Astrocyte (in vitro differentiated cells and primary cell): ENCODE results near the gene NCOA4. TPM values are rescaled to one million over a fixed set of nuclear protein-coding genes. Genes with fewer than 3 reads are reported as not detected.
"Not testable (repeated sequence)": the region's sequence is repeated elsewhere in the genome, so short reads cannot be mapped to it uniquely, and the experiment has no call there.

Source experiments
- DNase-seq: peaks from one replicate; pipeline ENCODE4 v3.0.0-alpha.2; 2010; ENCODE audit warnings: low read depth
- FAIRE-seq: peaks from 2 replicates; lab custom pipeline; 2011; peaks lifted over from hg19 to GRCh38; lab: Jason Lieb, UNC
- H2AFZ ChIP-seq: 2 replicates; pipeline ENCODE4 v1.6.0; 2012; ENCODE audit warnings: low read depth, low read length, inconsistent platforms
- H3K27ac ChIP-seq: 2 replicates; pipeline ENCODE4 v1.5.1; 2011; ENCODE audit warnings: low read depth, low read length, inconsistent platforms
- H3K27me3 ChIP-seq: 2 replicates; pipeline ENCODE4 v1.6.0; 2011; ENCODE audit warnings: low read length, inconsistent platforms; ENCODE audit not compliant: insufficient read depth
- H3K36me3 ChIP-seq: 2 replicates; pipeline ENCODE4 v1.5.1; 2011; ENCODE audit warnings: low read length, inconsistent platforms; ENCODE audit not compliant: insufficient read depth
- H3K4me1 ChIP-seq: 2 replicates; pipeline ENCODE4 v1.5.1; 2011; ENCODE audit warnings: low read length, inconsistent platforms; ENCODE audit not compliant: insufficient read depth
- H3K4me2 ChIP-seq: 2 replicates; pipeline ENCODE4 v1.6.0; 2012; ENCODE audit warnings: low read length, inconsistent platforms
- H3K4me3 ChIP-seq: 2 replicates; pipeline ENCODE4 v1.5.1; 2011; ENCODE audit warnings: low read depth, mild to moderate bottlenecking, low read length, inconsistent platforms; ENCODE audit not compliant: insufficient read depth
- H3K79me2 ChIP-seq: 2 replicates; pipeline ENCODE4 v1.6.0; 2012; ENCODE audit warnings: mild to moderate bottlenecking, low read length, inconsistent platforms; ENCODE audit not compliant: insufficient read depth
- H3K9ac ChIP-seq: 2 replicates; pipeline ENCODE4 v1.6.0; 2012; ENCODE audit warnings: mild to moderate bottlenecking, low read length, inconsistent platforms
- H3K9me3 ChIP-seq: 2 replicates; pipeline ENCODE4 v1.5.1; 2012; ENCODE audit warnings: low read depth, mild to moderate bottlenecking, low read length, inconsistent platforms; ENCODE audit not compliant: insufficient read depth
- H4K20me1 ChIP-seq: 2 replicates; pipeline ENCODE4 v1.6.0; 2012; ENCODE audit warnings: low read length, inconsistent platforms; ENCODE audit not compliant: insufficient read depth
- H3K27ac Mint-ChIP-seq: one replicate; pipeline ENCODE4 v1.8.0; 2021; ENCODE audit warnings: mild to moderate bottlenecking, mixed read lengths; ENCODE audit not compliant: unreplicated experiment
- H3K27me3 Mint-ChIP-seq: one replicate; pipeline ENCODE4 v1.8.0; 2021; ENCODE audit warnings: low read depth, mixed read lengths; ENCODE audit not compliant: unreplicated experiment
- H3K36me3 Mint-ChIP-seq: one replicate; pipeline ENCODE4 v1.8.0; 2021; ENCODE audit warnings: low read depth, mixed read lengths; ENCODE audit not compliant: unreplicated experiment
- H3K4me1 Mint-ChIP-seq: one replicate; pipeline ENCODE4 v1.8.0; 2021; ENCODE audit warnings: low read depth, mixed read lengths; ENCODE audit not compliant: unreplicated experiment
- H3K4me3 Mint-ChIP-seq: one replicate; pipeline ENCODE4 v1.8.0; 2021; ENCODE audit warnings: mild to moderate bottlenecking, moderate library complexity, mixed read lengths; ENCODE audit not compliant: unreplicated experiment
- H3K9me3 Mint-ChIP-seq: one replicate; pipeline ENCODE4 v1.8.0; 2021; ENCODE audit warnings: mild to moderate bottlenecking, mixed read lengths; ENCODE audit not compliant: unreplicated experiment
- EZH2 ChIP-seq: IDR thresholded peaks from 2 replicates; pipeline ENCODE4 v1.6.1; 2012; ENCODE audit warnings: mild to moderate bottlenecking, low read length, inconsistent platforms; ENCODE audit not compliant: insufficient read depth
- total RNA-seq: library from RNA; stranded (reverse); gene quantifications from 2 replicates; pipeline ENCODE4 v1.2.1, GENCODE V29; 2021
- TF ChIP-seq, protein P1 (sequence below): IDR thresholded peaks from 2 replicates; pipeline ENCODE4 v1.5.1; 2011; ENCODE audit warnings: low read depth, mild to moderate bottlenecking, inconsistent platforms, low read length, moderate library complexity; ENCODE audit not compliant: insufficient read depth

NCOA4 gene
- total RNA-seq, 1 donor from 2014 or later: 120 TPM

DNA sequence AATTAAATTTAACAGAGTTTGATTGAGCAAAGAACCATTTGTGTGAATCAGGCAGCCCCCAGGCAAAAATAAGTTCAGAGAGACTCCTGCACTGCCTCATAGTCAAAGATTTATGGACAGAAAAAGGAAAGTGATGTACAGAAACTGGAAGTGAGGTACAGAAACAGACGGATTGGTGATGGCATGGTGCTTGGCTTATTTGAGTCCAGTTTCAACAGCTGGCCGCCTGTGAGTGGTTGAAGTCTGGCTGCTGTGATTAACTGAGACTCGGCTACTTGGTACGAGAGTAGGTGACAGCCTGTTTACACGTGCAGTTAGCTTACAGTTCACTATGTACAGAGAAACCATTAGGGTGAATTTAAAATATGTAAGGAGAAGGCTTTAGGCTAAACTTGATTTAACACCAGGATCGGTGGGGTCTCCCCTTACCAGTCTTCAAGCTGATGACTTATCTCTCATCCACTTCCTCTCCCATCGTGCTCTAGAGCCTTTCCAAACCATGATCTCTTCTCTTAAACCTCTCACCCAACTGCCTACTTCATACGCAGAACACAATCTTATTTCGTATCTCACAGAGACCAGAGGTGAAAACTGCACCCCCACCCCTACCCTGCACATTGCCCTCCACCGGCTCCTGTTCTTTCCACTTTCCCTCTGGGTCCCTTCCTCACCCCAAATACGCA, 20.7 kb upstream of the NCOA4 start:
- Histone ChIP-seq H3K27me3 (peaks cover 5% of the 10 kb centered on the region), H3K9me3 (no peaks in the 10 kb centered on the region), H4K20me1 (no peaks in the 10 kb centered on the region), H3K4me2 (no peak overlapping the region), H3K4me3 (no peak overlapping the region), H2AFZ (no peak overlapping the region), H3K36me3 (no peaks in the 10 kb centered on the region), H3K9ac (no peak overlapping the region), H3K27ac (no peak overlapping the region), H3K79me2 (no peaks in the 10 kb centered on the region), H3K4me1 (no peaks in the 10 kb centered on the region)
- H3K4me3 Mint-ChIP-seq: no peak overlapping the region
- FAIRE-seq (no peak), DNase-seq (no peak)
- H3K36me3 Mint-ChIP-seq: no peaks in the 10 kb centered on the region
- TF ChIP-seq EZH2: no peak
- TF ChIP-seq, protein P1, sequence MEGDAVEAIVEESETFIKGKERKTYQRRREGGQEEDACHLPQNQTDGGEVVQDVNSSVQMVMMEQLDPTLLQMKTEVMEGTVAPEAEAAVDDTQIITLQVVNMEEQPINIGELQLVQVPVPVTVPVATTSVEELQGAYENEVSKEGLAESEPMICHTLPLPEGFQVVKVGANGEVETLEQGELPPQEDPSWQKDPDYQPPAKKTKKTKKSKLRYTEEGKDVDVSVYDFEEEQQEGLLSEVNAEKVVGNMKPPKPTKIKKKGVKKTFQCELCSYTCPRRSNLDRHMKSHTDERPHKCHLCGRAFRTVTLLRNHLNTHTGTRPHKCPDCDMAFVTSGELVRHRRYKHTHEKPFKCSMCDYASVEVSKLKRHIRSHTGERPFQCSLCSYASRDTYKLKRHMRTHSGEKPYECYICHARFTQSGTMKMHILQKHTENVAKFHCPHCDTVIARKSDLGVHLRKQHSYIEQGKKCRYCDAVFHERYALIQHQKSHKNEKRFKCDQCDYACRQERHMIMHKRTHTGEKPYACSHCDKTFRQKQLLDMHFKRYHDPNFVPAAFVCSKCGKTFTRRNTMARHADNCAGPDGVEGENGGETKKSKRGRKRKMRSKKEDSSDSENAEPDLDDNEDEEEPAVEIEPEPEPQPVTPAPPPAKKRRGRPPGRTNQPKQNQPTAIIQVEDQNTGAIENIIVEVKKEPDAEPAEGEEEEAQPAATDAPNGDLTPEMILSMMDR: no peak
- H3K27me3 Mint-ChIP-seq: peaks cover 28% of the 10 kb centered on the region
- H3K27ac Mint-ChIP-seq: no peak overlapping the region
- no peaks in the 10 kb centered on the region for H3K9me3 Mint-ChIP-seq
- H3K4me1 Mint-ChIP-seq: peaks cover 18% of the 10 kb centered on the region

DNA sequence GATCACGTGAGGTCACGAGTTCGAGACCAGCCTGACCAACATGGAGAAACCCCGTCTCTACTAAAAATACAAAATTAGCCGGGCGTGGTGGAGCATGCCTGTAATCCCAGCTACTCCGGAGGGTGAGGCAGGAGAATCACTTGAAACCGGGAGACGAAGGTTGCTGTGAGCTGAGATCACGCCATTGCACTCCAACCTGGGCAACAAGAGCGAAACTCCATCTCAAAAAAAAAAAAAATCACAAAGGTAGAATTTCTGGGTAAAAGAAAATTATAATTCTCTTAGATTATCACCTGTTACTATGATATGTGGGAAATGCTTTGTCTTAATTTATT, 19.0 kb upstream of the NCOA4 start:
- H3K27me3 ChIP-seq, H3K27ac ChIP-seq, DNase-seq, H3K4me3 Mint-ChIP-seq, H3K36me3 ChIP-seq, H3K9me3 Mint-ChIP-seq, FAIRE-seq, H3K79me2 ChIP-seq, H3K4me3 ChIP-seq, H3K36me3 Mint-ChIP-seq, H2AFZ ChIP-seq, H3K4me1 ChIP-seq, H3K27ac Mint-ChIP-seq, H3K9me3 ChIP-seq, H4K20me1 ChIP-seq, H3K4me2 ChIP-seq, H3K9ac ChIP-seq: not testable (repeated sequence)
- Mint-ChIP-seq H3K4me1 (peaks cover 15% of the 10 kb centered on the region), H3K27me3 (peaks cover 28% of the 10 kb centered on the region)

DNA sequence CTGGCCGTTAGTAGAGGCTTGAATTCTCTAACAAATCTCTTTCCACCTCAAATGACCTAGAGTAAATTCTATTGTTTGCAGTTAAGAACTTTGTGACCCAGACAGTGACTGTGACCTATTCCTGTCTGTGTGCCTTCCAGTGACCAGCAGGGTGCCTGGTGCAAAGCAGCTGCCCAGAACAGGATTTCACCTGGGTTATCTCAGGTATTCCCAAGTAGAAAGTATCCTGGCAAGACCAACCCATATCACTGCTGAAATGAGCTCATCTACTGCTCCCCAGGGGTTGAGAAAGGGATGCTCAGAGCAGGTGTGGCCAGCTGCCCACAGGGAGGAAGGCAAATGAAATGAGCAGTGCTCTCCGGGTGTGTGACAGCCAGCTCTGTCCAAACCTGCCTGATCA, 17.7 kb upstream of the NCOA4 start:
- Histone ChIP-seq H3K27me3 (peaks cover 5% of the 10 kb centered on the region), H3K9ac (no peak overlapping the region), H3K9me3 (no peaks in the 10 kb centered on the region), H3K36me3 (no peaks in the 10 kb centered on the region), H2AFZ (no peak overlapping the region), H3K4me1 (no peaks in the 10 kb centered on the region), H3K4me2 (no peak overlapping the region), H4K20me1 (no peaks in the 10 kb centered on the region), H3K4me3 (no peak overlapping the region), H3K79me2 (no peaks in the 10 kb centered on the region), H3K27ac (no peak overlapping the region)
- no peaks in the 10 kb centered on the region for H3K9me3 Mint-ChIP-seq
- H3K27ac Mint-ChIP-seq: no peak overlapping the region
- H3K36me3 Mint-ChIP-seq: no peaks in the 10 kb centered on the region
- TF ChIP-seq, protein P1: no peak
- no peak for TF ChIP-seq EZH2
- no peak for DNase-seq
- peaks cover 13% of the 10 kb centered on the region for H3K4me1 Mint-ChIP-seq
- peaks cover 35% of the 10 kb centered on the region for H3K27me3 Mint-ChIP-seq
- no peak overlapping the region for H3K4me3 Mint-ChIP-seq
- no peak for FAIRE-seq
